Neural progenitor cell (in vitro differentiated cells): ENCODE data around the gene INAFM1.

Experiments used
- CTCF ChIP-seq: fragments of 200-600 bp; sonication (generic); IDR thresholded peaks from 2 replicates; pipeline ENCODE4 v1.5.1; 2017; ENCODE audit warnings: antibody characterized with exemption, mild to moderate bottlenecking
- EZH2 ChIP-seq: fragments of 200-600 bp; sonication (generic); IDR thresholded peaks from 2 replicates; pipeline ENCODE4 v1.6.1; 2017; ENCODE audit warnings: antibody characterized with exemption, mild to moderate bottlenecking, moderate library complexity
- EZH2phosphoT487 ChIP-seq: fragments of 200-600 bp; sonication (generic); IDR thresholded peaks from 2 replicates; pipeline ENCODE4 v1.6.1; 2017; ENCODE audit warnings: antibody characterized with exemption

DNA sequence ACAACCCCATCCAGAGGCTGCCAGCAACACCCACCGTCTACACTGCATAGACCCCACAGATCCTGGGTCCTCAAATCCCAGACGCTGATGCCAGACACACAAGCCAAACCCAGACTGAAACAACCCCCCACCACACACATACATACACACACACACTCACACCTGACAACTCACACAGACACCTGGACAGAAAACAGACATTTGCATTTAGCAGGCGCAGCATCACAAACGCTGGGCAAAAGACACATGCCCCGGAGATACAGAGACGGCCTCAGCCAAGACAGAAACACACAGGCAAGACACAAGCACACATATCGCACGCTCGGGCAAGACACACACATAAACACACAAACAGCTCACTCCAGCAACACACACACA, 45.0 kb upstream of the INAFM1 start:
- TF ChIP-seq CTCF (no peak), EZH2phosphoT487 (no peak), EZH2 (no peak)
